Measurements from ENCODE around the gene BOK.

- no peak for TF ChIP-seq CTCF (IDR thresholded peaks at IDR 0.05; ENCODE audit: poor library complexity, severe bottlenecking)
- TF ChIP-seq REST (IDR thresholded peaks at IDR 0.05; ENCODE audit: borderline replicate concordance): no peak
Observed at GRCh38 chr2:241612156-241613016, 53.8 kb downstream of the BOK start.

Measured in neural cell (in vitro differentiated cells).